ENCODE measurements around the gene ITPK1. TPM values are rescaled to one million over a fixed set of nuclear protein-coding genes. Genes with fewer than 3 reads are reported as not detected.

ITPK1 gene
- polyA plus RNA-seq, 2 of the 4 experiments (the other 2 are of a cell fraction) = 46.2 to 47.0 TPM

DNA sequence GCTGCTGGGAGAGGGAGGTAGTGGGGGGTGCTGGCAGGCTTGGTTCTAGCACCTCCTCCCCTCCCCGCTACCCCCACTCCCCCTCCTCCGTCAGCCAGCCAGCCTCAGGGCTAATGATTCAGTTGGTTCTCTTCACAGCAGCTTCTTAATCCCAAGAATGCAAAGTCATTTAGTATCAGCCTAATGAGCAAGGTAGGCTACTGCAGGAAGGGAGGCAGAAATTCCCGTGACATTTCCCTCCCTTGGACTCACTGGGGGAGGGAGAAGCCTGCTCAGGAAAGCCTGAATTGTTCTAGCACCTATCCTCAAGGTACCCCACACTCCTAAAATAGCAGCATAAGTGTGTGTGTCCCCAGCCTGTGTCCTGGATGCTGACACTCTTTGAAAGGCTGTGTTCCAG is 29.8 kb downstream of the ITPK1 start:
- H3K4me1 ChIP-seq = peaks cover 15% of the 10 kb centered on the region
- TF ChIP-seq HDAC2 (IDR thresholded peaks at IDR 0.05) = no peak
- no peak for TF ChIP-seq POLR2A (IDR thresholded peaks at IDR 0.05; ENCODE audit: low read length)
- ATAC-seq = peak; percentile 12 to 17; a peak in 2 of 6 replicates
- DNase-seq (ENCODE audit: low read depth in 1 of 2, low spot score in 1 of 2) = peak in 1 of 2 experiments; percentile 16
- H3K9me3 ChIP-seq = no peaks in the 10 kb centered on the region
- H3K27ac ChIP-seq = peak overlapping the region; percentile 43 to 68; a peak in 4 of 6 replicates
- WGBS (ENCODE audit: missing lambda C conversion rate) = 14% methylated on average over 1 of the region's 3 CpGs
- FAIRE-seq = no peak
- H3K4me3 ChIP-seq = no peak overlapping the region
- POLR2A ChIA-PET = no interaction called here
- CTCF ChIA-PET = no interaction called here
- H3K4me2 ChIP-seq = peak overlapping the region; percentile 49

DNA sequence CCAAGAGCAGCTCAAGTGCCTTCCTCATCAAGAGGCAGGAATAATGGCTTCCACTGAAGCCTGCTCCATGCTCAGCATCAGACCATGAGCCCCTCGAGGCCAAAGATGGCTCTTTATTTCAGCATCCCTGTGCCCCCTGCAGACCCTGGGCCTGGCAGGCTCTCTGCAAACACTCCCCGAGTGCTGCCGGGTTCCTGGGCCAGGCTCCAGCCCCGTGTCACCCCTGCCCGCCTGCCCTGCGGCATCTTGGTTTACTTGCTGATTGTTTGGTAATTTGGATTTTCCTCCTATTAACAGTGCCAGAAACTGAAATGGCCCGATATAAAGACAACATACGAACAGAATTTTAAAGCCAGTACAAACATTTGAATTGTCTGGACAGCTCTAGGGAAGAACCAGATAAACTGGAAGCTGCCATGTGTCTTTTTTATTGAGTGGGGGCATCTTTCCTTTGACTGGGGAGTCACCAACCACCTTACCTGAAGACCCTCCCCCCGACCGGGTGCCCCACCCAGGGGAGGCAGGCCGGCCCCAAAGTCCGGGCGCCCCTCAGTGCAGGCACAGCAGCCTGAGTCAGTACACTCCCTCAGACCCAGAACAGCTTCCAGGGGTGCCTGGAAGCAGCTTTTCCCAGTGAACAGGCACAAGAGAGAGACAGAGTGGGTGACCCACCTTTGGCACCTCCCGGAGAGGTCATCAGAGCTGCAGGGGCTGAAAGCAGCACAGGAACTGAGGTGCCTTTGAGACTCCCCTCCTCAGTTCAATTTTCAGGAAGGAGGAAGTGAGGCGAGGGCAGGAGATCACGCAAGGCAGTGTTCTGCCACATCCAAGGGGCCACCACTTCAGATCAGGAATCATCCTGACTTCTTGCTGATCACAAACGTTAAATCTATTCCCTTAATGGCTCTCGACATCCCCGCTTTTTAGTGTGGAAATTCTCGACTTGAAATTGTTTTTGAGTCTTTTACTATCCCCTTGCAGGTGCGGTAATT is 30.6 kb downstream of the ITPK1 start:
- Histone ChIP-seq H3K4me1 (peaks cover 15% of the 10 kb centered on the region), H3K9me3 (no peaks in the 10 kb centered on the region), H3K27ac (peak overlapping the region in 1 of 2 experiments; percentile 68; a peak in 3 of 6 replicates), H3K4me3 (no peak overlapping the region), H3K4me2 (peak overlapping the region; percentile 49; the same call in 1 of the 3 replicates)
- POLR2A ChIA-PET = no interaction called here
- CTCF ChIA-PET = no interaction called here
- TF ChIP-seq, protein P1, sequence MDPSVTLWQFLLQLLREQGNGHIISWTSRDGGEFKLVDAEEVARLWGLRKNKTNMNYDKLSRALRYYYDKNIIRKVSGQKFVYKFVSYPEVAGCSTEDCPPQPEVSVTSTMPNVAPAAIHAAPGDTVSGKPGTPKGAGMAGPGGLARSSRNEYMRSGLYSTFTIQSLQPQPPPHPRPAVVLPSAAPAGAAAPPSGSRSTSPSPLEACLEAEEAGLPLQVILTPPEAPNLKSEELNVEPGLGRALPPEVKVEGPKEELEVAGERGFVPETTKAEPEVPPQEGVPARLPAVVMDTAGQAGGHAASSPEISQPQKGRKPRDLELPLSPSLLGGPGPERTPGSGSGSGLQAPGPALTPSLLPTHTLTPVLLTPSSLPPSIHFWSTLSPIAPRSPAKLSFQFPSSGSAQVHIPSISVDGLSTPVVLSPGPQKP (IDR thresholded peaks at IDR 0.05; ENCODE audit: low read depth, low read length) = no peak
- TF ChIP-seq CHD2 (IDR thresholded peaks at IDR 0.05; ENCODE audit: low read length, partially characterized antibody) (no peak), KDM5A (IDR thresholded peaks at IDR 0.05) (no peak), NPAS2 (CRISPR knock-in tag; IDR thresholded peaks at IDR 0.05; ENCODE audit: borderline replicate concordance) (no peak)
- 93% methylated on average over 18 of the region's 21 CpGs for WGBS (ENCODE audit: missing lambda C conversion rate)
- no peak for FAIRE-seq
- no peak for DNase-seq (ENCODE audit: low read depth in 1 of 2, low spot score in 1 of 2)
- ATAC-seq = no peak

DNA sequence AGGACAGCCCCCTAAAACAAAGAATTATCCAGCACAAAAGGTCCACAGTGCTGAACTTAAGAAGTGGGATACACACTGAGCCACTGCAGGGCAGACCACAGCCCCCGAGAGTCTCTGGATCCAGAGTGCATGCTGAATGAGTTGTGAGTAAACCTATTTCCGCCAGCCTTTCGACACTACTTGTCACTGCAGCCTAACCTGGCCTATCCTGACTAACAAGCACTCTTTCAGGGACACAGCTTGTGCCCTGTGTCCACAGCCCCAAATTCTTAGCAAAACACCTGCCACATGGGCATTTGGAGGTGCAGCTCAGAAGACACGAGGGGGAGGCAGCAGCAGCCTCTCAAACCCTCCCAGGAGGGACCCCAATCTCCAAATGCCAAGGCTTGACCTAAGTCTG is 31.3 kb downstream of the ITPK1 start:
- no peak overlapping the region for H3K4me2 ChIP-seq
- DNase-seq (ENCODE audit: low read depth in 1 of 2, low spot score in 1 of 2) (no peak), FAIRE-seq (no peak), ATAC-seq (no peak)
- H3K27ac ChIP-seq = no peak overlapping the region
- ChIA-PET CTCF (no interaction called here), POLR2A (no interaction called here)
- no peak overlapping the region for H3K4me3 ChIP-seq
- 100% methylated on average over 4 of the region's 4 CpGs for WGBS (ENCODE audit: missing lambda C conversion rate)
- H3K9me3 ChIP-seq = no peaks in the 10 kb centered on the region
- peaks cover 15% of the 10 kb centered on the region for H3K4me1 ChIP-seq
- TF ChIP-seq, protein P1 (IDR thresholded peaks at IDR 0.05; ENCODE audit: low read depth, low read length) = no peak
- no peak for TF ChIP-seq RNF2 (IDR thresholded peaks at IDR 0.05; ENCODE audit: borderline replicate concordance, low read depth)
- TF ChIP-seq EHMT2 (IDR thresholded peaks at IDR 0.05; ENCODE audit: low read depth) = no peak
- TF ChIP-seq MAZ (IDR thresholded peaks at IDR 0.05; ENCODE audit: borderline replicate concordance, low read depth, low read length) = no peak
- no peak for TF ChIP-seq POLR2A (IDR thresholded peaks at IDR 0.05; ENCODE audit: low read length)
- no peak for TF ChIP-seq ZNF302 (CRISPR knock-in tag; IDR thresholded peaks at IDR 0.05)
- TF ChIP-seq EHF (CRISPR knock-in tag; IDR thresholded peaks at IDR 0.05) = no peak
- TF ChIP-seq ESRRA (IDR thresholded peaks at IDR 0.05; ENCODE audit: borderline replicate concordance, low read length) = no peak
- TF ChIP-seq SREBF2 (IDR thresholded peaks at IDR 0.05) = no peak
- TF ChIP-seq CHD2 (IDR thresholded peaks at IDR 0.05; ENCODE audit: low read length, partially characterized antibody) = no peak
- no peak for TF ChIP-seq HDAC2 (IDR thresholded peaks at IDR 0.05)
- TF ChIP-seq NR3C1 (IDR thresholded peaks at IDR 0.05) = no peak
- TF ChIP-seq, protein P2, sequence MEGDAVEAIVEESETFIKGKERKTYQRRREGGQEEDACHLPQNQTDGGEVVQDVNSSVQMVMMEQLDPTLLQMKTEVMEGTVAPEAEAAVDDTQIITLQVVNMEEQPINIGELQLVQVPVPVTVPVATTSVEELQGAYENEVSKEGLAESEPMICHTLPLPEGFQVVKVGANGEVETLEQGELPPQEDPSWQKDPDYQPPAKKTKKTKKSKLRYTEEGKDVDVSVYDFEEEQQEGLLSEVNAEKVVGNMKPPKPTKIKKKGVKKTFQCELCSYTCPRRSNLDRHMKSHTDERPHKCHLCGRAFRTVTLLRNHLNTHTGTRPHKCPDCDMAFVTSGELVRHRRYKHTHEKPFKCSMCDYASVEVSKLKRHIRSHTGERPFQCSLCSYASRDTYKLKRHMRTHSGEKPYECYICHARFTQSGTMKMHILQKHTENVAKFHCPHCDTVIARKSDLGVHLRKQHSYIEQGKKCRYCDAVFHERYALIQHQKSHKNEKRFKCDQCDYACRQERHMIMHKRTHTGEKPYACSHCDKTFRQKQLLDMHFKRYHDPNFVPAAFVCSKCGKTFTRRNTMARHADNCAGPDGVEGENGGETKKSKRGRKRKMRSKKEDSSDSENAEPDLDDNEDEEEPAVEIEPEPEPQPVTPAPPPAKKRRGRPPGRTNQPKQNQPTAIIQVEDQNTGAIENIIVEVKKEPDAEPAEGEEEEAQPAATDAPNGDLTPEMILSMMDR (IDR thresholded peaks at IDR 0.05) = no peak
- TF ChIP-seq MAFK (IDR thresholded peaks at IDR 0.05; ENCODE audit: partially characterized antibody) = no peak
- TF ChIP-seq, protein P3, sequence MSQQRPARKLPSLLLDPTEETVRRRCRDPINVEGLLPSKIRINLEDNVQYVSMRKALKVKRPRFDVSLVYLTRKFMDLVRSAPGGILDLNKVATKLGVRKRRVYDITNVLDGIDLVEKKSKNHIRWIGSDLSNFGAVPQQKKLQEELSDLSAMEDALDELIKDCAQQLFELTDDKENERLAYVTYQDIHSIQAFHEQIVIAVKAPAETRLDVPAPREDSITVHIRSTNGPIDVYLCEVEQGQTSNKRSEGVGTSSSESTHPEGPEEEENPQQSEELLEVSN (IDR thresholded peaks at IDR 0.05; ENCODE audit: borderline replicate concordance, low read depth) = no peak
- no peak for TF ChIP-seq POLR2AphosphoS2 (conservative IDR thresholded peaks at IDR 0.05; ENCODE audit: low read length)
- no peak for TF ChIP-seq RARB (CRISPR knock-in tag; IDR thresholded peaks at IDR 0.05)
- TF ChIP-seq SMC3 (IDR thresholded peaks at IDR 0.05) = no peak
